ENCODE data around the gene JADE1. TPM values are rescaled to one million over a fixed set of nuclear protein-coding genes. Genes with fewer than 3 reads are reported as not detected.

JADE1 gene
- total RNA-seq, 3 donors from 2014 or later, result 51.2 to 86.7 (median 62.6) TPM

DNA sequence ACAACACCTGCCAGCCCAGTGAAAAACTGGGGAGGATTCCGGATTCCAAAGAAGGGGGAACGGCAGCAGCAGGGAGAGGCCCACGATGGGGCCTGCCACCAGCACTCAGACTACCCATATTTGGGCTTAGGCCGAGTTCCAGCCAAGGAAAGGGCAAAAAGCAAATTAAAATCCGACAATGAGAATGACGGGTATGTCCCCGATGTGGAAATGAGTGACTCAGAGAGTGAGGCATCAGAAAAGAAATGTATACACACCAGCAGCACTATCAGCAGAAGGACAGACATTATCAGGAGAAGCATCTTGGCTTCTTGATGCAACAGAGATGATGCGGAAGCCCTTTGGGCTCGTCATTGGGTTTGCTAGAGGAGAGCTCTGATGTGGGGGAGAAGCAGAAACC is 62.4 kb downstream of the JADE1 start:
- intact Hi-C loops (cut with DNase I; ENCODE audit: low total_unique reads), result no loop called here
- no peaks in the 10 kb centered on the region for H3K27me3 ChIP-seq
- no peaks in the 10 kb centered on the region for H3K36me3 ChIP-seq
- no peak overlapping the region for H3K4me3 ChIP-seq
- H3K9me3 ChIP-seq, result no peaks in the 10 kb centered on the region
- no peak for TF ChIP-seq POLR2A (IDR thresholded peaks at IDR 0.05)
- TF ChIP-seq, protein P1, sequence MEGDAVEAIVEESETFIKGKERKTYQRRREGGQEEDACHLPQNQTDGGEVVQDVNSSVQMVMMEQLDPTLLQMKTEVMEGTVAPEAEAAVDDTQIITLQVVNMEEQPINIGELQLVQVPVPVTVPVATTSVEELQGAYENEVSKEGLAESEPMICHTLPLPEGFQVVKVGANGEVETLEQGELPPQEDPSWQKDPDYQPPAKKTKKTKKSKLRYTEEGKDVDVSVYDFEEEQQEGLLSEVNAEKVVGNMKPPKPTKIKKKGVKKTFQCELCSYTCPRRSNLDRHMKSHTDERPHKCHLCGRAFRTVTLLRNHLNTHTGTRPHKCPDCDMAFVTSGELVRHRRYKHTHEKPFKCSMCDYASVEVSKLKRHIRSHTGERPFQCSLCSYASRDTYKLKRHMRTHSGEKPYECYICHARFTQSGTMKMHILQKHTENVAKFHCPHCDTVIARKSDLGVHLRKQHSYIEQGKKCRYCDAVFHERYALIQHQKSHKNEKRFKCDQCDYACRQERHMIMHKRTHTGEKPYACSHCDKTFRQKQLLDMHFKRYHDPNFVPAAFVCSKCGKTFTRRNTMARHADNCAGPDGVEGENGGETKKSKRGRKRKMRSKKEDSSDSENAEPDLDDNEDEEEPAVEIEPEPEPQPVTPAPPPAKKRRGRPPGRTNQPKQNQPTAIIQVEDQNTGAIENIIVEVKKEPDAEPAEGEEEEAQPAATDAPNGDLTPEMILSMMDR (IDR thresholded peaks at IDR 0.05), result no peak
- no peak for TF ChIP-seq POLR2AphosphoS5 (IDR thresholded peaks at IDR 0.05)
- DNase-seq (ENCODE audit: low spot score in 2 of 2), result no peak
- no peaks in the 10 kb centered on the region for H3K4me1 ChIP-seq
- H3K27ac ChIP-seq, result no peak overlapping the region

DNA sequence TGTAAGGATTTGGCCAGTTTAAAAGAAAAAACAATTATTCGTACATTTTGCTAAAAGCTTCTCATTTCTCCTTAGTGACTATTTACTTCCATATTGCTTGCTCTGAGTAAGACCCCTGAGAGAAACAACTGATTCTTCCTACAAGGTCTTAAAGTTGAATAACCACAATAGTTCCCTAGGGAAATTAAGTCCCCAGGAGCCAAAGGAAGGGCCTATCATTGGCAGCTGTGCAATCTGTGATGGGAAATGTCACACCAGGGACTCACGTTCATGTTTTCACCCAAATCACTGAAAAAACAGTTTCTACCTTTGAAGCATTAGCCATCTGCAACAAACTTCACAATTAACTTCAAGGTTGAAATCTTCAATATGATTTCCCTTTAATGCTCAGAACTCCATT is 66.7 kb downstream of the JADE1 start:
- TF ChIP-seq POLR2AphosphoS5 (IDR thresholded peaks at IDR 0.05), result no peak
- TF ChIP-seq, protein P1 (IDR thresholded peaks at IDR 0.05), result no peak
- TF ChIP-seq POLR2A (IDR thresholded peaks at IDR 0.05), result no peak
- intact Hi-C loops (cut with DNase I; ENCODE audit: low total_unique reads), result no loop called here

DNA sequence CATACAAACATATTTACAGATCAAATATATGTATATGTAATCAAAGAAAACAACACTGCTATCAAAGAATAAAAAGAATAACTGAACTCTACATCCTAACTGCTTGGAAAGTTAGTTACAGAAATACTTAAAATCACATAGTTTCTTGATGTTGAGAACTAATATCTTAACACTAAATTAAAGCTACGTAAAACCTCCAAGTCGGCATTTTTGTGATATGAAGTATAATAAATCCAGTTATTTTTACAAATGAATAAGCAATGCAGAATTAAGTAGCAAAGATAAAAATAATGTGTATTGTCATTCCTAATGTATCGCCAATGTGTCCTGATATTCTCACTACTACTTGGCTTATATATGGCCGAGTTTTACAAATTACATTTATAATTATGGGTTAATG is 68.4 kb downstream of the JADE1 start:
- no peaks in the 10 kb centered on the region for H3K4me1 ChIP-seq
- TF ChIP-seq POLR2A (IDR thresholded peaks at IDR 0.05), result no peak
- TF ChIP-seq, protein P1 (IDR thresholded peaks at IDR 0.05), result no peak
- TF ChIP-seq POLR2AphosphoS5 (IDR thresholded peaks at IDR 0.05), result no peak
- H3K36me3 ChIP-seq, result no peaks in the 10 kb centered on the region
- no peaks in the 10 kb centered on the region for H3K27me3 ChIP-seq
- no peak for DNase-seq (ENCODE audit: low spot score in 2 of 2)
- H3K9me3 ChIP-seq, result no peaks in the 10 kb centered on the region
- H3K27ac ChIP-seq, result no peak overlapping the region
- intact Hi-C loops (cut with DNase I; ENCODE audit: low total_unique reads), result no loop called here
- no peak overlapping the region for H3K4me3 ChIP-seq

More for the DNA sequence above, 66.7 kb downstream of the JADE1 start:
- H3K9me3 ChIP-seq, result no peaks in the 10 kb centered on the region
- no peaks in the 10 kb centered on the region for H3K4me1 ChIP-seq
- H3K27ac ChIP-seq, result no peak overlapping the region
- no peak overlapping the region for H3K4me3 ChIP-seq
- no peaks in the 10 kb centered on the region for H3K27me3 ChIP-seq
- no peaks in the 10 kb centered on the region for H3K36me3 ChIP-seq
- no peak for DNase-seq (ENCODE audit: low spot score in 2 of 2)

DNA sequence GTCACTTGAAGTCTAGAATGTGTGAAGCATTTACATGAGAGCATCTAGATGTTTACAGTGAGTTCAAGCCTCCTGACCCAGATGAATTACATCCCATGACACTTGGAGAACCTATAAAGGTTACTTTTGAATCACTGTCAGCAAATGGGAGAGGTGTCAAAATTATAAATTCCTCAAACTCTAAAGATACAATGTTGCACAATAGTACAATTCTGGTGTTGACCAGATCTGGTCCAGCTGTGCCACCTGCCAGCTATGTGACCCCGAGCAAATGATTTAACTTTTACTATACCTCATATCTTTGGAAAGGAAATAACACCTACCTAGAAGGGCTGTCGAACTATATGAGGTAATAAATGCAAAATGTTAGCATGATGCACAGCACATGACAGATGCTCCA is 69.8 kb downstream of the JADE1 start:
- no peak for DNase-seq (ENCODE audit: low spot score in 2 of 2)
- Histone ChIP-seq H3K4me1 (no peaks in the 10 kb centered on the region), H3K9me3 (no peaks in the 10 kb centered on the region), H3K36me3 (no peaks in the 10 kb centered on the region), H3K4me3 (no peak overlapping the region), H3K27me3 (no peaks in the 10 kb centered on the region), H3K27ac (no peak overlapping the region)
- intact Hi-C loops (cut with DNase I; ENCODE audit: low total_unique reads), result no loop called here
- TF ChIP-seq POLR2AphosphoS5 (IDR thresholded peaks at IDR 0.05) (no peak), POLR2A (IDR thresholded peaks at IDR 0.05) (no peak)
- TF ChIP-seq, protein P1 (IDR thresholded peaks at IDR 0.05), result no peak

DNA sequence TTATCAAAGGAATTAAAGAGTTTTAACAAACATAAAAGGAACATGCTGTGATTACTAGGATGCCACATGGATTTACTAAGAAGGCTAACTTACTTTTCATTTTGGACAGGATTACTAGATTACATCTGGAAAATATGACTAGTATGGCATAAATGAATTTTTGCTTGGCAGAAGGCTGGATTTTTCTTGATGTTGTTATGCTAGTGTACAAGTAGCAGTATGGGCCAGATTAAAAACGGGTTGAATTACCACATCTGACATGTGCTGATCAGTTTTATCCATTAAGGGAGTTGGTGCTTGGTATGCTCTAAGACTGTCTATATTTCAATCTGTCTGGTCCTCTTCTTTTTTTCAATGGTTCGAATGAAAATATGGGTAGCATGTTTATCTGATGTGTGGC is 70.5 kb downstream of the JADE1 start:
- TF ChIP-seq POLR2A (IDR thresholded peaks at IDR 0.05) (no peak), POLR2AphosphoS5 (IDR thresholded peaks at IDR 0.05) (no peak)
- TF ChIP-seq, protein P1 (IDR thresholded peaks at IDR 0.05), result no peak
- Histone ChIP-seq H3K36me3 (no peaks in the 10 kb centered on the region), H3K4me1 (no peaks in the 10 kb centered on the region), H3K4me3 (no peak overlapping the region), H3K9me3 (no peaks in the 10 kb centered on the region), H3K27me3 (no peaks in the 10 kb centered on the region), H3K27ac (no peak overlapping the region)
- DNase-seq (ENCODE audit: low spot score in 2 of 2), result no peak
- intact Hi-C loops (cut with DNase I; ENCODE audit: low total_unique reads), result no loop called here
